NCI-H146 treated with DMSO at 0.1 percent for 48 hours (cell line): ENCODE results near the gene LSM14B.
A peak's percentile ranks its signal among the peaks of the same experiment; 100 is the strongest.
"Not testable (repeated sequence)": the region's sequence is repeated elsewhere in the genome, so short reads cannot be mapped to it uniquely, and the experiment has no call there.

Source experiments
- DNase-seq: peaks from one replicate; lab custom pipeline; 2025; ENCODE audit not compliant: unreplicated experiment; lab: John Stamatoyannopoulos, UW

LSM14B gene

GRCh38 chr20:62112368-62112767 is 9.9 kb upstream of the LSM14B start:
- no peak for DNase-seq

GRCh38 chr20:62114894-62115293 is 7.4 kb upstream of the LSM14B start:
- no peak for DNase-seq

DNA sequence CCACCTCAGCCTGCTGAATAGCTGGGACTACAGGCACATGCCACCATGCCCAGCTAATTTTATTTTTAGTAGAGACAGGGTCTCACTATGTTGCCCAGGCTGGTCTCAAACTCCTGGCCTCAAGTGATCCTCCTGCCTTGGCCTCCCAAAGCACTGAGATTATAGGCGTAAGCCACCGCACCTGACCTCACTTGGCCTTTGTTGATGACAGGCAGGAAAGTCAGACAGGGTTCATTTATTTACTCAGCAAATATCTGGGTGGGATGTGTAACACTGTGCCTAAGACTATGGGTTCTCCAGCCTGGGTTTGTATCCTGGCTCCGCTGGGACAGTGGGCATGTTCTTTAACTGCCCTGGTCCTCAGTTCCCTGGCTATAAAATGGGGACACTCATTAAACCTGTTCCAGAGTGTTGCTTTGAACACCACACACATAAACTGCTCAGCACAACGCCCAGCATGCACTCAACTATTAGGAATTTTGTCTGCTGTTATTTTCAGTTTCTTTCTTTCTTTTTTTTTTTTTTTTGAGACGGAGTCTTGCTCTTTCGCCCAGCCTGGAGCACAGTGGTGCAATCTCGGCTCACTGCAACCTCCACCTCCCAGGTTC is 6.4 kb upstream of the LSM14B start:
- not testable (repeated sequence) for DNase-seq

- no peak for DNase-seq
Observed at GRCh38 chr20:62116558-62117361, 5.5 kb upstream of the LSM14B start.

- DNase-seq: peak; percentile 59
Observed at GRCh38 chr20:62117362-62117646, 5.0 kb upstream of the LSM14B start.

DNA sequence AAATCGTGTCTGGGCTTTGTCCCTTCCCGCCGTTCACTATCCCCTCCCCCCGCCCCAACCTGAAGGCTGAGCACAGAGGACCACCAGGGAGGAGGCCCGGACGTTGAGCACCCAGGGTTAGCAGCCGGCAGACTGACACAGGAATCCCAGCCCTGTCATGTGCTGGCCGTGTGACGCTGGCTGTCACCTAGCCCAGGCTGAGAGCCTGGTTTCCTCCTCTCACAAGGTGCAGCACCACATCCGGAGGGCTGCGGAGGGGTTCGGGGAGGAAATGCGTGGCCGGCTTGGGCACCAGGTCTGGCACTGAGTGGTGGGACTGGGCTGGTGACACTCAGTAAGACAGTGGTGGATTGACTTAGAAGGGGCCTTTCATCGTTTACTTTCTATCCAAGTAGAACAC is 4.6 kb upstream of the LSM14B start:
- no peak for DNase-seq

- no peak for DNase-seq
Observed at GRCh38 chr20:62118113-62119043, 3.9 kb upstream of the LSM14B start.

DNA sequence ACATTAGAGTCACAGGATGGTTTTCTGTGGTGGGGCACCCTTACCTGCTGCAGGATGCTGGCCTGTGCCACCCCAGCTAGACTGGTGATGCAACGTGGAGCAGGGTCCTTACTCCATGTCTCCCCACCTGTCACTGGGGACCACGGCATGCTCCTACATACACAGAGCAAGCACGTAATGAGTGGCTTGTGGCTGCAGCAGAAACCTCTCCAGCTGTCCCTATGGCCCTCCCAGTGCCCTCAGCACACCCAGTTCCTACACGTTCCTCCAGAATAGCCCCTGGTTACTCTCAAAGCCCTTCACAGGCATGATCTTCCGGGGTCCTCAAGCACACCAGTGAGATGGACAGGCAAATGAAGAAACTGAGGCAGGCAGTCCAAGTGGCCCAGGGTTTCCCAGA is 3.2 kb upstream of the LSM14B start:
- DNase-seq: no peak

DNA sequence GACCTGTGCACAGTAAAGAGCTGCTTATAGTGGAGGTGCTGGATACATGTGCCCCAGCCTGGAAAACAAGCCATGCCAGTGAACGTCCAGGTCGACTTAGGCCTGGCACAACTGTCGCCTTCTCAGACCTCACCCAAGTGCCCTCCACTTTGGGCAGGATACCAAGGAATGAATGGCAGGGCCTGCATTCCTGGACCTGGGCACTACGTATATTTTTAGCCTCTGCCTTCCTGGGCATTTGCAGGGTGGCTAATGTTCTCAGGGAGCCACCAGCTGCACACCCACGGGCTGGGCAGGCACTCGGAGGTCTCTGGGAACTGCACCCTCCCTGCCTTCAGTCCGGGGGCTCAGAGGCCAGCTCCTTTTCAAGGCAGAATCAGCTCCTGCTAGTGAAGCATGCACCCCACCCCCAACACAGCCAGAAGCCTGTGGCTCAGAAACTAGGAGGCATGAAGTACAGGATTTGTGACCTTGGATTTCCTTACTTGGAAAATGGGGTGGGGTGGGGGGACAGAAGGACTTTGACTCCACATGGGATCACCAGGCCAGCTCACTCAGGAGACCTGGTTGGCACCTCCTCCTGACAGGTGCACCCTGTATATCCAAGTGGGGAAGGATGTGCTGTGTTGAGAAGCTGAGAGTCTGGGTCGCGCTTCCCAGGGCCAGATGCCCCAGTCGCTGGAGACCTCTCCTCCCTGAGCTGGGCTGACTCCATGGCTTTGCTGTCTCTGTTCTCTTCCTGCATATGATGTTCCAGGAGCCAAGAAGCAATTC is 2.5 kb upstream of the LSM14B start:
- DNase-seq: no peak

DNA sequence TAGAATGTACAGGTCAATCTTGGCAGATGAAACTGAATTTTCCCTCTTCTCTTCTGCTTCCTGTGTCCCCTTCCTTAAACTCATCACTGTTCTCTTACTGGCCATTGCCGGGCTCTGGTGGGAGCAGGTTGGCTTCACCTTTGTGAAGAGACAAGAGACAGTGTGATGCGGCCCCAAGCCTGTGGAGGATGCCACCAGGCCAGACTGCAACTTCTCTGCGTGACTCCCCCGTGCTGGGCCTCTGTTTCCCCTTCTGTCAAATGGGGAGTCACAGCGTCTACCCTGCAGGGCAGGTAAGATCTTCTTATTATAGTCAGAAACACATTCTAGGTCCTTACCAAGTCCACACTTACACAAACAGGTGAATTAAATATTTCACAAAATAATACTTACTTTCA is 1.9 kb upstream of the LSM14B start:
- no peak for DNase-seq

- DNase-seq: peak; percentile 90
Observed at GRCh38 chr20:62120990-62121775, 1.1 kb upstream of the LSM14B start.

GRCh38 chr20:62122654-62123449 is 577 bp downstream of the LSM14B start:
- DNase-seq: peak; percentile 65

- DNase-seq: no peak
Observed at GRCh38 chr20:62123450-62124118, 1.3 kb downstream of the LSM14B start.

DNA sequence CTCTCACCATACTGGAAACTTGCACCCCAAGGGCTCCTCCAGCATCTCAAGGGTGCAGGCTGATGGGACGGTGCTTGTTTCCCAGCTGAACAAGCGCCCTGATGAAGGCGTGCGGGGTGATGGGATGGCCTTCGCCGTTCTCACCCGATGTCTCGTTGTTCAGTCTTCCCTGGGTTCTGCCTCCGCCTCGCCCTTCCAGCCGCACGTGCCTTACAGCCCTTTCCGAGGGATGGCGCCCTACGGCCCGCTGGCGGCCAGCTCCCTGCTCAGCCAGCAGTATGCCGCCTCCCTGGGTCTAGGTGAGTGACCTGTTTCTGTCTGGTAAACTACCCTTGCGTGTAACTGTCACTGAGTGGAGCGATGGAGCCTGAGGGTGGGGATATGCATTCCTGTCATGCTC is 3.9 kb downstream of the LSM14B start:
- DNase-seq: no peak

GRCh38 chr20:62127799-62128198 is 5.5 kb downstream of the LSM14B start:
- no peak for DNase-seq

DNA sequence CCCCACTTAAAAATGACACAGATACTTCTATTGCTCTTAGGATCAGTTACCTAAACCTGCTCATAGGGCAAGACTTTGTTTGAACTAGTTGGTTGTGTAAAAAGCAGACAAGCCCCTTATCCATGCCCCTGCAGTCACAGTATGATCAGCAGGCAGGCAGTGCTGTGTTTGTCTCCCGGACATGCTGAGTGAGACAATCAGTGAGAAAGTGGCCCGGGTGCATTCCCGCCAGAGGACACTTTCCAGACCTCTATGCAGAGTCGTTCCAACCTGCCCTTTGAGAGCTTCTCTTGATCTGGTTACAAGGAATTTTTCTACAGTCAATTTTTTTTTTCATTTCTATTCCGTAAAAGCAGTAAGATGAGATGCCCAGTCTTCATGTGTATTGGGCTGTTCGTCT is 6.2 kb downstream of the LSM14B start:
- no peak for DNase-seq

DNA sequence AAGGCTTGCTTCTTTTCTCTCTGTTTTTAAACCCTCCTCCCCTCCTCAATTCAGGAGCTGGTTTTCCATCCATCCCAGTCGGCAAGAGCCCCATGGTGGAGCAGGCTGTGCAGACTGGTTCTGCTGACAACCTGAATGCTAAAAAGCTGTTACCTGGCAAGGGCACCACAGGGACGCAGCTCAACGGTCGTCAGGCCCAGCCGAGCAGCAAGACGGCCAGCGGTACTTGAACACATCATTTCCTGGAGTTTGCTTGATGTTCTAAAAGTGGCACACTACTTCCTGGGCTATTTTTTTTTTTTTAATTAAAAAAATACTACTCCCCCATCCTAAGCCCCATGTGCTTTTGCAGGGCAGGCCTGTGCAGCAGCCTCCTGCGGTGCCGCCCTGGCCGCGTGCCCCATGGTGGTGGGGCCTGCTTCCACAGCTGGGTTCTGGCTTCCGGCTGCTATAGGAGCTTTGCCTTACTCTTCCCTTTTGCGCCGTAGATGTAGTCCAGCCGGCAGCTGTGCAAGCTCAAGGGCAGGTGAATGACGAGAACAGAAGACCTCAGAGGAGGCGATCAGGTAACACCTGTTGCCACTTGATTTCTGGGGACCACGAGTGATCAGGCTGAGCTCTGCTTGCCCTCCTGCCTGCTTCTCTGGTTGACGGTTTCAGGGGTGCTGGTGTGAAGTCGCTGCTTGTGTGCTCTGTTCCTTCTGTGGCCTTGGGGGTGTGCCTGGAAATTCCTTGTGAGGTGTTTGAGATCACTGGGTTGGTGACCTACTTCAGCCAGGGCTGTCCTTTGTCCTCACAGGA is 7.7 kb downstream of the LSM14B start:
- DNase-seq: no peak
